Measurements from ENCODE around the gene NXPH1.

- TF ChIP-seq POLR2A (IDR thresholded peaks at IDR 0.05) (no peak), EP300 (IDR thresholded peaks at IDR 0.05) (no peak), POLR2AphosphoS5 (IDR thresholded peaks at IDR 0.05) (no peak)
- TF ChIP-seq, protein P1, sequence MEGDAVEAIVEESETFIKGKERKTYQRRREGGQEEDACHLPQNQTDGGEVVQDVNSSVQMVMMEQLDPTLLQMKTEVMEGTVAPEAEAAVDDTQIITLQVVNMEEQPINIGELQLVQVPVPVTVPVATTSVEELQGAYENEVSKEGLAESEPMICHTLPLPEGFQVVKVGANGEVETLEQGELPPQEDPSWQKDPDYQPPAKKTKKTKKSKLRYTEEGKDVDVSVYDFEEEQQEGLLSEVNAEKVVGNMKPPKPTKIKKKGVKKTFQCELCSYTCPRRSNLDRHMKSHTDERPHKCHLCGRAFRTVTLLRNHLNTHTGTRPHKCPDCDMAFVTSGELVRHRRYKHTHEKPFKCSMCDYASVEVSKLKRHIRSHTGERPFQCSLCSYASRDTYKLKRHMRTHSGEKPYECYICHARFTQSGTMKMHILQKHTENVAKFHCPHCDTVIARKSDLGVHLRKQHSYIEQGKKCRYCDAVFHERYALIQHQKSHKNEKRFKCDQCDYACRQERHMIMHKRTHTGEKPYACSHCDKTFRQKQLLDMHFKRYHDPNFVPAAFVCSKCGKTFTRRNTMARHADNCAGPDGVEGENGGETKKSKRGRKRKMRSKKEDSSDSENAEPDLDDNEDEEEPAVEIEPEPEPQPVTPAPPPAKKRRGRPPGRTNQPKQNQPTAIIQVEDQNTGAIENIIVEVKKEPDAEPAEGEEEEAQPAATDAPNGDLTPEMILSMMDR (IDR thresholded peaks at IDR 0.05): no peak
Observed at GRCh38 chr7:8561449-8561848, 128.0 kb downstream of the NXPH1 start.
